Fibroblast of lung (primary cell): ENCODE results near the gene IP6K1.

Experiments
- EZH2 ChIP-seq: IDR thresholded peaks from 2 replicates; pipeline ENCODE4 v1.5.1; 2012; ENCODE audit warnings: low read length, control low read depth, mild to moderate bottlenecking; ENCODE audit errors: missing control alignments
- TF ChIP-seq, protein P1 (sequence below), 2 donors: IDR thresholded peaks in 1 of 2; conservative IDR thresholded peaks in 1 of 2; 1 replicate in 1 of 2; 2 replicates in 1 of 2; pipeline ENCODE4 v1.5.1; 2011 to 2012; ENCODE audit warnings: low read length in 2 of 2, control low read depth in 1 of 2, inconsistent platforms in 1 of 2, low read depth in 1 of 2, mild to moderate bottlenecking in 1 of 2

DNA sequence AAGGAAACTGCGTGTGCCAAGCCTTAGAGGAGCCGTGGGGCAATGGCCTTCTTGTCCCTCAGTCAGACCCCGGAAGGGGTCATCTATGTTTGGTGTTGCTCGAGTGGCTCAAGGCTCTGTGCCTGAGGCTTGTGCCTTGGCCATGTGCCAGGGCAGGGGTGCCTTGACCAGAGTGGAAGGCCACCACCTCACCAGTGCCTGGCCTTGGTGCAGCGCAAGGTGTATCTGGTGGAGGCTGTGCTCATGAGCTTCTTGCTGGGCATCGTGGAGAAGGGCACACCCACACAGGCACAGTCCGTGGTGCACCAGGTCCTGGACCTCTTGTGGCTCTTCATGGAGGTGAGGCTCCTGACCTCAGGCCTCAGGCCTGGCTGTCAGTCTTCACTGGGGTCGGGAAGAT lies 86.3 kb downstream of the IP6K1 start:
- TF ChIP-seq, protein P1, sequence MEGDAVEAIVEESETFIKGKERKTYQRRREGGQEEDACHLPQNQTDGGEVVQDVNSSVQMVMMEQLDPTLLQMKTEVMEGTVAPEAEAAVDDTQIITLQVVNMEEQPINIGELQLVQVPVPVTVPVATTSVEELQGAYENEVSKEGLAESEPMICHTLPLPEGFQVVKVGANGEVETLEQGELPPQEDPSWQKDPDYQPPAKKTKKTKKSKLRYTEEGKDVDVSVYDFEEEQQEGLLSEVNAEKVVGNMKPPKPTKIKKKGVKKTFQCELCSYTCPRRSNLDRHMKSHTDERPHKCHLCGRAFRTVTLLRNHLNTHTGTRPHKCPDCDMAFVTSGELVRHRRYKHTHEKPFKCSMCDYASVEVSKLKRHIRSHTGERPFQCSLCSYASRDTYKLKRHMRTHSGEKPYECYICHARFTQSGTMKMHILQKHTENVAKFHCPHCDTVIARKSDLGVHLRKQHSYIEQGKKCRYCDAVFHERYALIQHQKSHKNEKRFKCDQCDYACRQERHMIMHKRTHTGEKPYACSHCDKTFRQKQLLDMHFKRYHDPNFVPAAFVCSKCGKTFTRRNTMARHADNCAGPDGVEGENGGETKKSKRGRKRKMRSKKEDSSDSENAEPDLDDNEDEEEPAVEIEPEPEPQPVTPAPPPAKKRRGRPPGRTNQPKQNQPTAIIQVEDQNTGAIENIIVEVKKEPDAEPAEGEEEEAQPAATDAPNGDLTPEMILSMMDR (conservative IDR thresholded peaks at IDR 0.05 in 1 of 2, IDR thresholded peaks at IDR 0.05 in 1 of 2; ENCODE audit: low read depth in 1 of 2, low read length in 2 of 2): no peak
- no peak for TF ChIP-seq EZH2
